PC-9 (cell line): Measurements from ENCODE around the gene EDA.

Source experiments
- EZH2 ChIP-seq: fragments of 200-600 bp; sonication (generic); IDR thresholded peaks from 2 replicates; pipeline ENCODE4 v1.8.0; 2017; ENCODE audit warnings: antibody characterized with exemption, low read depth
- TF ChIP-seq, protein P1 (sequence below): fragments of 200-600 bp; sonication (generic); conservative IDR thresholded peaks from 2 replicates; pipeline ENCODE4 v1.6.1; 2017; ENCODE audit warnings: mixed run types, antibody characterized with exemption, mild to moderate bottlenecking, moderate library complexity

DNA sequence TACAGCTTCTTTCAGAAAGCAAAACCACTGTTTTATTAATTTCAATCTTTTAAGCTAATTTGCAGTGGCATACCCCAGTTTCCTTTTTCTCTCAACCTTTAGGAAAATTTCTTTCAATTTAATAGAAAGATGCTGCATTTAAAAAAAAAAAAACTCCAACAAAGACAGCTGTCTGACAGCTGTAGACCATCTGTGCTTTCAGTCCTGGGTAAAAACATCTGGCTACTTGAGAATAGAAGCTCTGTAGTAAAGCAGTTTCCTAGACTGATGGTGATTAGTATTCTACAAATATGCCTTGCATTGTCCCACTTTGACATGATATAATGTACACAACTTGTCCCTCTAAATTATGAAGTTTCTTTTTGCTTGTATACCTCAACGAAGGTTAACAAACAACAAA lies 197.8 kb downstream of the EDA start:
- TF ChIP-seq, protein P1, sequence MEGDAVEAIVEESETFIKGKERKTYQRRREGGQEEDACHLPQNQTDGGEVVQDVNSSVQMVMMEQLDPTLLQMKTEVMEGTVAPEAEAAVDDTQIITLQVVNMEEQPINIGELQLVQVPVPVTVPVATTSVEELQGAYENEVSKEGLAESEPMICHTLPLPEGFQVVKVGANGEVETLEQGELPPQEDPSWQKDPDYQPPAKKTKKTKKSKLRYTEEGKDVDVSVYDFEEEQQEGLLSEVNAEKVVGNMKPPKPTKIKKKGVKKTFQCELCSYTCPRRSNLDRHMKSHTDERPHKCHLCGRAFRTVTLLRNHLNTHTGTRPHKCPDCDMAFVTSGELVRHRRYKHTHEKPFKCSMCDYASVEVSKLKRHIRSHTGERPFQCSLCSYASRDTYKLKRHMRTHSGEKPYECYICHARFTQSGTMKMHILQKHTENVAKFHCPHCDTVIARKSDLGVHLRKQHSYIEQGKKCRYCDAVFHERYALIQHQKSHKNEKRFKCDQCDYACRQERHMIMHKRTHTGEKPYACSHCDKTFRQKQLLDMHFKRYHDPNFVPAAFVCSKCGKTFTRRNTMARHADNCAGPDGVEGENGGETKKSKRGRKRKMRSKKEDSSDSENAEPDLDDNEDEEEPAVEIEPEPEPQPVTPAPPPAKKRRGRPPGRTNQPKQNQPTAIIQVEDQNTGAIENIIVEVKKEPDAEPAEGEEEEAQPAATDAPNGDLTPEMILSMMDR: no peak
- TF ChIP-seq EZH2: no peak
